AG10803 (cell line): ENCODE data around the gene ATCAY.
A peak's percentile ranks its signal among the peaks of the same experiment; 100 is the strongest.

Source experiments
- DNase-seq: peaks from one replicate; pipeline ENCODE4 v3.0.0; 2010; ENCODE audit warnings: low read depth
- H3K4me3 ChIP-seq: 2 replicates; pipeline ENCODE4 v1.5.1; 2011; ENCODE audit warnings: mild to moderate bottlenecking, low read length, control low read depth
- CTCF ChIP-seq: conservative IDR thresholded peaks from 2 replicates; pipeline ENCODE4 v1.5.1; 2011; ENCODE audit warnings: mild to moderate bottlenecking, low read length, control low read depth, inconsistent platforms

The ATCAY gene

GRCh38 chr19:3899531-3900294 is 19.2 kb downstream of the ATCAY start:
- no peak for TF ChIP-seq CTCF
- no peak overlapping the region for H3K4me3 ChIP-seq
- peak; percentile 9 for DNase-seq

- no peak for TF ChIP-seq CTCF
- no peak for DNase-seq
- no peak overlapping the region for H3K4me3 ChIP-seq
Measured at GRCh38 chr19:3902317-3902973, 22.0 kb downstream of the ATCAY start.

GRCh38 chr19:3904233-3904632 is 23.7 kb downstream of the ATCAY start:
- no peak for DNase-seq
- H3K4me3 ChIP-seq = no peak overlapping the region
- no peak for TF ChIP-seq CTCF

GRCh38 chr19:3907626-3908265 is 27.3 kb downstream of the ATCAY start:
- no peak overlapping the region for H3K4me3 ChIP-seq
- DNase-seq = no peak
- no peak for TF ChIP-seq CTCF

GRCh38 chr19:3908266-3909054 is 28.0 kb downstream of the ATCAY start:
- no peak for DNase-seq
- TF ChIP-seq CTCF = no peak
- no peak overlapping the region for H3K4me3 ChIP-seq

GRCh38 chr19:3910105-3910504 is 29.6 kb downstream of the ATCAY start:
- TF ChIP-seq CTCF = no peak
- no peak overlapping the region for H3K4me3 ChIP-seq
- no peak for DNase-seq
